HepG2 (cell line): ENCODE data around the gene PRDM7. TPM values are rescaled to one million over a fixed set of nuclear protein-coding genes. Genes with fewer than 3 reads are reported as not detected.

Experiments used
- CREBL2 ChIP-seq: sonication (generic); formaldehyde crosslinking; IDR thresholded peaks from 2 replicates; pipeline ENCODE4 v1.8.1; 2023; ENCODE audit warnings: missing genetic modification reagents, mild to moderate bottlenecking, borderline replicate concordance
- GATAD2A ChIP-seq: IDR thresholded peaks from 2 replicates; pipeline ENCODE4 v1.6.1; 2016
- MLLT10 ChIP-seq: sonication (generic); formaldehyde crosslinking; IDR thresholded peaks from 2 replicates; pipeline ENCODE4 v1.4.0; 2020; ENCODE audit warnings: missing genetic modification reagents
- NAIF1 ChIP-seq: sonication (generic); formaldehyde crosslinking; IDR thresholded peaks from 2 replicates; pipeline ENCODE4 v1.5.0; 2020; ENCODE audit warnings: mild to moderate bottlenecking, missing genetic modification reagents, borderline replicate concordance
- RERE ChIP-seq: IDR thresholded peaks from 2 replicates; pipeline ENCODE4 v1.6.1; 2016; ENCODE audit warnings: low read depth, missing genetic modification reagents, missing compliant biosample characterization
- SP140L ChIP-seq: sonication (generic); formaldehyde crosslinking; IDR thresholded peaks from 2 replicates; pipeline ENCODE4 v1.4.0; 2020; ENCODE audit warnings: missing genetic modification reagents, borderline replicate concordance
- TFAP4 ChIP-seq: sonication (generic); IDR thresholded peaks from 2 replicates; pipeline ENCODE4 v1.6.1; 2016; ENCODE audit warnings: low read depth, borderline replicate concordance
- THAP9 ChIP-seq: sonication (generic); formaldehyde crosslinking; IDR thresholded peaks from 2 replicates; pipeline ENCODE4; 2020; ENCODE audit warnings: missing genetic modification reagents, mild to moderate bottlenecking, borderline replicate concordance
- TP53 ChIP-seq: sonication (generic); formaldehyde crosslinking; conservative IDR thresholded peaks from 2 replicates; pipeline ENCODE4 v1.4.0; 2020; ENCODE audit warnings: missing genetic modification reagents
- ZNF180 ChIP-seq: sonication (generic); formaldehyde crosslinking; IDR thresholded peaks from 2 replicates; pipeline ENCODE4 v1.4.0; 2020; ENCODE audit warnings: low read depth, missing genetic modification reagents, borderline replicate concordance
- ZNF317 ChIP-seq: sonication (generic); formaldehyde crosslinking; IDR thresholded peaks from 2 replicates; pipeline ENCODE4 v1.5.0; 2020; ENCODE audit warnings: mild to moderate bottlenecking, missing genetic modification reagents
- ZNF503 ChIP-seq: sonication (generic); formaldehyde crosslinking; IDR thresholded peaks from 2 replicates; pipeline ENCODE4 v1.4.0; 2020; ENCODE audit warnings: missing genetic modification reagents
- polyA plus RNA-seq, 8 experiments: library from polyadenylated mRNA; depleted of rRNA in 3 of 8; stranded (reverse) in 7 of 8; unstranded in 1 of 8; fragments of >200 nt; fragmentation: Illumina TruSeq in 4 of 8; extraction: Trizol in 4 of 8; gene quantifications; 2 replicates each; pipeline versions ENCODE4 v1.2.1 to v1.2.3, GENCODE V29; 2011 to 2016; ENCODE audit warnings: low read depth in 4 of 8, missing spikeins in 1 of 8, mixed read lengths in 1 of 8; ENCODE audit not compliant: insufficient read depth in 1 of 8
- total RNA-seq, 5 experiments: library from RNA; depleted of rRNA; stranded (reverse); fragments of >200 nt; fragmentation: Illumina TruSeq; extraction: Trizol; gene quantifications; 2 replicates each; pipeline ENCODE4 v1.2.3, GENCODE V29; 2016; ENCODE audit warnings: low read depth in 1 of 5

PRDM7 gene
- total and polyA plus RNA-seq, 2 of the 13 experiments (the other 11 are each of a cell fraction or from before 2014, with no cell fraction given): not detected

- TF ChIP-seq THAP9: peak; percentile 95; the same call in 1 of the 2 replicates
- no peak for TF ChIP-seq MLLT10 (CRISPR knock-in tag)
- peak; percentile 52 for TF ChIP-seq GATAD2A (CRISPR knock-in tag)
- no peak for TF ChIP-seq ZNF503 (CRISPR knock-in tag)
- no peak for TF ChIP-seq CREBL2 (CRISPR knock-in tag)
- TF ChIP-seq ZNF317: peak; percentile 74
- TF ChIP-seq SP140L: no peak
- peak; percentile 89; the same call in 1 of the 2 replicates for TF ChIP-seq TFAP4
- no peak for TF ChIP-seq TP53
- peak; percentile 88 for TF ChIP-seq NAIF1 (CRISPR knock-in tag)
- no peak for TF ChIP-seq RERE (CRISPR knock-in tag)
- no peak for TF ChIP-seq ZNF180
Observed at GRCh38 chr16:90046971-90047713, 30.0 kb downstream of the PRDM7 start (continued).
